ENCODE results near the gene CYB5RL.

CYB5RL gene

DNA sequence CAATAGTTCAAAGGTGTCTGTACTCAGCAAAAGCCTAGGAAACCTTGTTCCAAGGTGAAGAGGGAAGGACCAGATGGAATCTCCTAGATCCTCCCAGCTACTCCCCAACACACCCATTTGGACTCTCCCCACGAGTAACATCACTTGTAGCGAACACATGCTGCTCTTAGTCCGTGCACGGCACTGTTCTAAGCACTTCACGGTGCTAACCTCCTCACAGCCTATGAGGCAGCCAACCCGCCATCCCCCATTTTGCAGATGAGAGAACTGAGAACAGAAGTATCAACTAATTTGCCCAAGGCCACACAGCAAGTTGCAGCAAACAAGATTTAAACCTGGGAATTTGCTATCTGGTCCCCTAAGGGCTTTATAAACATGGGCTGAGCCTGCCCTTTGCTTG is 24.4 kb upstream of the CYB5RL start:
- TF ChIP-seq, protein P1, sequence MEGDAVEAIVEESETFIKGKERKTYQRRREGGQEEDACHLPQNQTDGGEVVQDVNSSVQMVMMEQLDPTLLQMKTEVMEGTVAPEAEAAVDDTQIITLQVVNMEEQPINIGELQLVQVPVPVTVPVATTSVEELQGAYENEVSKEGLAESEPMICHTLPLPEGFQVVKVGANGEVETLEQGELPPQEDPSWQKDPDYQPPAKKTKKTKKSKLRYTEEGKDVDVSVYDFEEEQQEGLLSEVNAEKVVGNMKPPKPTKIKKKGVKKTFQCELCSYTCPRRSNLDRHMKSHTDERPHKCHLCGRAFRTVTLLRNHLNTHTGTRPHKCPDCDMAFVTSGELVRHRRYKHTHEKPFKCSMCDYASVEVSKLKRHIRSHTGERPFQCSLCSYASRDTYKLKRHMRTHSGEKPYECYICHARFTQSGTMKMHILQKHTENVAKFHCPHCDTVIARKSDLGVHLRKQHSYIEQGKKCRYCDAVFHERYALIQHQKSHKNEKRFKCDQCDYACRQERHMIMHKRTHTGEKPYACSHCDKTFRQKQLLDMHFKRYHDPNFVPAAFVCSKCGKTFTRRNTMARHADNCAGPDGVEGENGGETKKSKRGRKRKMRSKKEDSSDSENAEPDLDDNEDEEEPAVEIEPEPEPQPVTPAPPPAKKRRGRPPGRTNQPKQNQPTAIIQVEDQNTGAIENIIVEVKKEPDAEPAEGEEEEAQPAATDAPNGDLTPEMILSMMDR (IDR thresholded peaks at IDR 0.05): no peak

DNA sequence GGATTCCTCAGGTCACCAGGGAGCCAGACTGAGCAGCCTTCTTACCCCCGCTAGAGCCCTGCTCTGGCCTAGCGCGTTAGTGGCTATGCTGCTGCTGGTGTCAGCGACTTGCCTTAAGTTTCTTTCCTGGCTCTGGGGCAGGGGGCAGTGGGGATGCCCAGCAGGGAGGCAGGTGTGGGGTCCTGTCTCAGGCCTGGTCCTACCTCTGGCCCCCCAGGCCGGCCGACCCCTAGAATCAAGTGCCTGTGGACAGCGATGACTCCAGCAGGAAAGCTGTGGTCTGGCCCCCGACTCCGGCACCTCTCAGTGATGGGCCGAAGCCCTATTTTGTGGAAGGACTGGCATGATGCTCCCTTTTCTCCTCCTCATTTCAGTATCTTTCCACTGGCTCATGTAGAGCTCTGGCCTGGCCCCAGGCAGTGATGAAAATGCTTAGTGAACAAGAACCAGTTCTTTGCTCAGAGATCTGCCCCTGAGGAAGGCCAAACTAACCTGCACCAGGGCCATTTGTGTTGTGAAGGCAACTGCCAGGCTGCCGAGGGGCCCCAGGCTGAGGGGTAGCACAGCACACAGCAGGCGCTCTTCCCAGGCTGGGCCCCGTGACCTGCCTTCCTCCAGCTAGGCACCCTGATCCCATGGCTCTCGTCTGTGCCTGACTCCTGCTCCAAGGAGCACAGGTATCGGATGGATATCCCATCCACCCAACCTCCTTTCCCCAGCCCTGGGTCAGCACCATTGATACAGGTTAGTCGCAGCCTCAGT is 23.8 kb upstream of the CYB5RL start:
- TF ChIP-seq, protein P1 (IDR thresholded peaks at IDR 0.05): no peak

DNA sequence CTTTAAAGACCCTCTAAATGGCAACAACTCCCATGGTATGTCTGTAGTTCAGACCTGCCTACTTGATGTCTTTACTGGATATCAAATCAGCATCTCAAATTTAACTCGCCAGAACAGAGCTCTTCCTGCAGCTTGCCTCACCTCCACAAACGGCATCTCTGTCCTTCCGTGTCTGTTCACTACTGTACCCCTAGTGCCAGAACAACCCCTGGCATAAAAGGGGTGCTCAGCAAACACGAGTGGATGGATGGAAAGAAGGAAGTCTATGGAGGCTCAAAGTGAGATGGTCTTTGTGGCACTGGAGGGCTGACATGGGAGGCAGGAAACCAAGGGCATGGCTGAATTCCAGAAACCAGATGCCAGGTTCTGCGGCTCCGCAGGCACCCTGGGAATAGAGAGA is 22.9 kb upstream of the CYB5RL start:
- TF ChIP-seq, protein P1 (IDR thresholded peaks at IDR 0.05): no peak

DNA sequence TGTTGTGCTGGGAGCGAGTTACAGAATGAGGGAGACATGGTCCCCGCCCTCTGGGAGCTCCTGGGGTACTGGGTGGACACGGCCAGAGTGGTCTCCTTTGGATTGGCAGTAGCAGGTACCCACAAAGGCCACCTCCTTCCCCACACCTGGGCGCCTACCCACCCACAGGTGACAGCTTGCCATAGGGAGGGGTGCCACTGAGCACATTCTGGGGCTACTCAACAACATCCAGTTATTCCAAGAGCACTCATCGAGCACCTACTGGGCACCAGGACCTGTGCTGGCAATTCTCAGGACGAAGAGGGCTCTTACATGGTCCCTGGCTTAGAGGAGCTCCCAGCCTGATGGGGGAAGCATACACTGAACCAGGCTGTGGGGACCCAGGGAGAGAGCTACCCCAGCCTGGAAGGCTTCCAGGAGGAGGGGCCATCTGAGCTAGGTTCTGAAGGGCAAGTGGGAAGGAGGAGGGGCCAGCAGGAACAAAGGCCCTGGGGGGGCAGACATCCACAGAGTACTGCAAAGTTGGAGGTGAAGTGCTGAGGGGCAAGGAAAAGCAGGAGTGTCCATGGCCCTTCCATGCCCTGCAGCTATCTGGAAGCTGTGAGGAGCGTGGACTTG is 22.1 kb upstream of the CYB5RL start:
- TF ChIP-seq, protein P1 (IDR thresholded peaks at IDR 0.05): no peak

DNA sequence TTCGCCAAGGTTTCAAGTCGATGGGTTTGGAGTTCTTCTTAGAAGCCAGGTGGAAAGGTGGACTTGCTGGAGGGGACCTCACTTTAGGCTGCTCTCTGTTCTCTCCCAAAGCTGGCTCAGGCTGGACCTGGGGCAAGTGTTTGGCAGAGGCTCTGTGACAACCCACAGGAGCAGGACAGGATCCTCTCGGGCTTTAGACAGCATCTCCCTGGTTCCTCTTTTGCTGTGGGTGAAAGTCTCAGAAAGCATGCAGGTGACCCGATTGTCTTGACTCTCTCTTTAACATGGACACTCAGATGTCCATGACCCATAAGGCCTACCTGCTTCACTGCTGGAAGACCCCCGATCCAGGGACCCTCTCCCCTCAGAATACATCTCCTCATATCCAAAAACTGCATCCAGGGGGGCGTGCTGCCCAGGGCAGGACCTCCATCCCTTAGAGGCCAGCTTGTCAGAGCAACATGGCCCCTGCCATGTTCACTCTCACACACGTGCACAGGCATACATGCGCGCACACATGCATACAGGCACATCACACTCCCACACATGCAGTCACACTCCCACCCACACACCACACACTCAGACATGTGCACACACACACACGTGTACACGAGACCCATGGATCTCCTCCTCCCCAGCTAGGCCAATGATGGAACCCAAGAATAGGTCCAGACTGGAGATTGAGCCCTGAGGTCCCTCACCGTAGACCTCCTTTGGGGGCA is 21.4 kb upstream of the CYB5RL start:
- TF ChIP-seq, protein P1 (IDR thresholded peaks at IDR 0.05): no peak

DNA sequence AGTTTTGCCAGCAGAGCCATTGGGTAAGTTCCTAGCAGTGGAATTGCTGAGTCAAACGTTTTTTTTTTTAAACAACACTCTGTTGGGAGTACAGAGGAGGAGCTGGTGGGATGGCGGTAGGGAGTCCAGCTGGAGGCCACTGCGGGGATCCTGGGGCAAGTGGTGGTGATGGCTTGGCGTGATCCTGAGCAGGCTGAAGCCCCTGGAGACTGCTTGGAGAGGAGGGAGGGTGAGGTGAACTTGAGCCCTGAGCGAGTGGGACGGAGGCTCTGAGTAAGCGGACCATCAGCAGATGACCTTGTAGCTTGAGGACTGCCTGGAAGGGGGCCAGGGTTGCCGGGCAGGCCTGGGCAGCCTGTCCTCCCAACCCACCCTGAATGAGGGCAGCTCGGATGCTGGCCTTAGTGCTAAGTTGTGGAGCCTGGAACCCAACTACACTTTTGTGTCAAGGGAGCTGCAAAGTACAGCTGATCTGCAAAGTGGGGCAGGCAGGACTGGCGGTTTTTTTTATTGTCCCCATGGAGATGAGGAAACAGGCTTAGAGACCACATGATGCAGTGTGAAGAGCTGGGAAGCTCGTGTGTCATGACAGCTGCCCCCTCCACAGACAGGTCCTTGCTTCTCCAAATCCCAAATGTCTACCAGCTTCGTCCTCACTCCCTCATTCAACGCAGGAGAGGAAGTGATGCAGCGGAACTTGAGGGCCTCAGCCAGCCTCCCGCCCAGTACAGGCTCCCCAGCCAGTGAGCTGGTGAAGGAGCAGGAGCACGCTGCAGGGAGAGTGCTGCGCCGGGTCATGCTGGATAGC is 20.4 kb upstream of the CYB5RL start:
- TF ChIP-seq, protein P1 (IDR thresholded peaks at IDR 0.05): no peak

DNA sequence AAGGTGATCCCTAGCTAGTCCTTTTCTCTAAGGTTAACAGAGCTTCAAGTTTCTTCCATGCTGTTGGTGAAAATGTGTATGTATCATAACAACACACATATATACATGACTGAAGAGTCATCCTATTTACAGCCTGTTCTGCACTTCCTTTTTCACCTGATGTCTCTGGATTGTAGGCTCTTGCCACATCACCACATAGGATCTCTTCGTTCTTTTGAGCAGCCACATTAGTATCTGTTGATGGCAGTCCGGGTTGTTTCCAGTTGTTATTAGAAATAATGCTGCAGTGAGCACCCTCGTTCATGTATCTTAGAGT is 19.8 kb upstream of the CYB5RL start:
- TF ChIP-seq, protein P1 (IDR thresholded peaks at IDR 0.05): no peak
